Measurements from ENCODE around the gene RNF7. TPM values are rescaled to one million over a fixed set of nuclear protein-coding genes. Genes with fewer than 3 reads are reported as not detected.

Gene RNF7
- total and polyA plus RNA-seq, 2 of the 13 experiments (the other 11 are each of a cell fraction or from before 2014, with no cell fraction given) = 66.4 to 94.7 TPM

DNA sequence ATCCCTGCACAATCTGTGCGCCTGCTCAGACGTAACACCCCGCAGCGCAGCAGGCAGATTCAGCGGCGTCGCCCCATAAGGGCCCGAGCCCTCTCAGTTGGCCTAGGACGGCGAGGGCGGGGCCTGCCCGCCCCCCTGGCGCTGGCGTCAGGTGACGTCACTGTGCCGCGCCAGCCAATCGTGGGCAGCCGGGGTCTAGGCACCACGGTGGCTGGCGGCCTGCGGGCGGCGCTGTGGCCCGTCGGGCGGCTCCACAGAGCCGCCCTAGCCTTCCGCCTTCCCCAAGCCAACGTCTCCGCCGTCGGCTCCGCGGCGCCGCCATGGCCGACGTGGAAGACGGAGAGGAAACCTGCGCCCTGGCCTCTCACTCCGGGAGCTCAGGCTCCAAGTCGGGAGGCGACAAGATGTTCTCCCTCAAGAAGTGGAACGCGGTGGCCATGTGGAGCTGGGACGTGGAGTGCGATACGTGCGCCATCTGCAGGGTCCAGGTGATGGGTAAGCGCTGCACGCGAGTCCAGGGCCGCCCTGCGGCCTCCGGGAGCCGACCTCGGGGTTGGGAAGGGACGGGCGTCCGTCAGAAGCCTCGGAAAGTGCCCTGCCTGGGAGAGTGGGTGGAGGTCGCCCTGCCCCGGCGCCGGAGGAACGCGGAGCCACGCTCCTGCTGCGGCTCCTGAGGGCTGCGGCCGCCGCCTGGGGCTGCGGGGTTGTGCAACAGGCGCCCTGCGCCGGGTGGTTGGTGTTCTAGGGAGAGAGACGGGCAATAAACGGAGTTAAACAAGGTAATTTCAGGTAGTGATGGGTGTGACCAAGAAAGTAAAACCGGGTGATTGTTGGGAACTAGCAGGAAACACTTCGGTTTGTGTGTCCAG lies at the start of gene RNF7 (continued):
- TF ChIP-seq RBM39 (IDR thresholded peaks at IDR 0.05; ENCODE audit: low read depth, low read length, poor library complexity, severe bottlenecking) (peak; percentile 89), MED13 (CRISPR knock-in tag; IDR thresholded peaks at IDR 0.05) (0 out of 2 replicates have a peak, but pooled peaks have one; percentile 49), ZNF343 (CRISPR knock-in tag; IDR thresholded peaks at IDR 0.05) (peak; percentile 53; the same call in 1 of the 2 replicates), EP300 (IDR thresholded peaks at IDR 0.05; ENCODE audit: low read depth in 2 of 2, low read length in 2 of 2) (0 out of 4 replicates have a peak, but pooled peaks of 1 of the 2 experiments have one; percentile 7), EP300 (CRISPR knock-in tag; IDR thresholded peaks at IDR 0.05; ENCODE audit: borderline replicate concordance) (no peak), TAF1 (CRISPR knock-in tag; IDR thresholded peaks at IDR 0.05) (peak; percentile 93), ZFX (CRISPR knock-in tag; IDR thresholded peaks at IDR 0.05; ENCODE audit: low read depth) (peak; percentile 97), ZMYM4 (CRISPR knock-in tag; IDR thresholded peaks at IDR 0.05) (peak; percentile 97), HDAC1 (CRISPR knock-in tag; IDR thresholded peaks at IDR 0.05) (peak; percentile 58; the same call in 1 of the 2 replicates), HES4 (CRISPR knock-in tag; IDR thresholded peaks at IDR 0.05; ENCODE audit: borderline replicate concordance) (peak; percentile 75; the same call in 1 of the 2 replicates), ZNF10 (CRISPR knock-in tag; IDR thresholded peaks at IDR 0.05; ENCODE audit: borderline replicate concordance, low read depth) (no peak)
- TF ChIP-seq, protein P1, sequence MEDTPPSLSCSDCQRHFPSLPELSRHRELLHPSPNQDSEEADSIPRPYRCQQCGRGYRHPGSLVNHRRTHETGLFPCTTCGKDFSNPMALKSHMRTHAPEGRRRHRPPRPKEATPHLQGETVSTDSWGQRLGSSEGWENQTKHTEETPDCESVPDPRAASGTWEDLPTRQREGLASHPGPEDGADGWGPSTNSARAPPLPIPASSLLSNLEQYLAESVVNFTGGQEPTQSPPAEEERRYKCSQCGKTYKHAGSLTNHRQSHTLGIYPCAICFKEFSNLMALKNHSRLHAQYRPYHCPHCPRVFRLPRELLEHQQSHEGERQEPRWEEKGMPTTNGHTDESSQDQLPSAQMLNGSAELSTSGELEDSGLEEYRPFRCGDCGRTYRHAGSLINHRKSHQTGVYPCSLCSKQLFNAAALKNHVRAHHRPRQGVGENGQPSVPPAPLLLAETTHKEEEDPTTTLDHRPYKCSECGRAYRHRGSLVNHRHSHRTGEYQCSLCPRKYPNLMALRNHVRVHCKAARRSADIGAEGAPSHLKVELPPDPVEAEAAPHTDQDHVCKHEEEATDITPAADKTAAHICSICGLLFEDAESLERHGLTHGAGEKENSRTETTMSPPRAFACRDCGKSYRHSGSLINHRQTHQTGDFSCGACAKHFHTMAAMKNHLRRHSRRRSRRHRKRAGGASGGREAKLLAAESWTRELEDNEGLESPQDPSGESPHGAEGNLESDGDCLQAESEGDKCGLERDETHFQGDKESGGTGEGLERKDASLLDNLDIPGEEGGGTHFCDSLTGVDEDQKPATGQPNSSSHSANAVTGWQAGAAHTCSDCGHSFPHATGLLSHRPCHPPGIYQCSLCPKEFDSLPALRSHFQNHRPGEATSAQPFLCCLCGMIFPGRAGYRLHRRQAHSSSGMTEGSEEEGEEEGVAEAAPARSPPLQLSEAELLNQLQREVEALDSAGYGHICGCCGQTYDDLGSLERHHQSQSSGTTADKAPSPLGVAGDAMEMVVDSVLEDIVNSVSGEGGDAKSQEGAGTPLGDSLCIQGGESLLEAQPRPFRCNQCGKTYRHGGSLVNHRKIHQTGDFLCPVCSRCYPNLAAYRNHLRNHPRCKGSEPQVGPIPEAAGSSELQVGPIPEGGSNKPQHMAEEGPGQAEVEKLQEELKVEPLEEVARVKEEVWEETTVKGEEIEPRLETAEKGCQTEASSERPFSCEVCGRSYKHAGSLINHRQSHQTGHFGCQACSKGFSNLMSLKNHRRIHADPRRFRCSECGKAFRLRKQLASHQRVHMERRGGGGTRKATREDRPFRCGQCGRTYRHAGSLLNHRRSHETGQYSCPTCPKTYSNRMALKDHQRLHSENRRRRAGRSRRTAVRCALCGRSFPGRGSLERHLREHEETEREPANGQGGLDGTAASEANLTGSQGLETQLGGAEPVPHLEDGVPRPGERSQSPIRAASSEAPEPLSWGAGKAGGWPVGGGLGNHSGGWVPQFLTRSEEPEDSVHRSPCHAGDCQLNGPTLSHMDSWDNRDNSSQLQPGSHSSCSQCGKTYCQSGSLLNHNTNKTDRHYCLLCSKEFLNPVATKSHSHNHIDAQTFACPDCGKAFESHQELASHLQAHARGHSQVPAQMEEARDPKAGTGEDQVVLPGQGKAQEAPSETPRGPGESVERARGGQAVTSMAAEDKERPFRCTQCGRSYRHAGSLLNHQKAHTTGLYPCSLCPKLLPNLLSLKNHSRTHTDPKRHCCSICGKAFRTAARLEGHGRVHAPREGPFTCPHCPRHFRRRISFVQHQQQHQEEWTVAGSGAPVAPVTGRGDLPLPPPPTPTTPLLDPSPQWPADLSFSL (CRISPR knock-in tag; IDR thresholded peaks at IDR 0.05) = peak; percentile 35; the same call in 1 of the 2 replicates
- TF ChIP-seq, protein P2, sequence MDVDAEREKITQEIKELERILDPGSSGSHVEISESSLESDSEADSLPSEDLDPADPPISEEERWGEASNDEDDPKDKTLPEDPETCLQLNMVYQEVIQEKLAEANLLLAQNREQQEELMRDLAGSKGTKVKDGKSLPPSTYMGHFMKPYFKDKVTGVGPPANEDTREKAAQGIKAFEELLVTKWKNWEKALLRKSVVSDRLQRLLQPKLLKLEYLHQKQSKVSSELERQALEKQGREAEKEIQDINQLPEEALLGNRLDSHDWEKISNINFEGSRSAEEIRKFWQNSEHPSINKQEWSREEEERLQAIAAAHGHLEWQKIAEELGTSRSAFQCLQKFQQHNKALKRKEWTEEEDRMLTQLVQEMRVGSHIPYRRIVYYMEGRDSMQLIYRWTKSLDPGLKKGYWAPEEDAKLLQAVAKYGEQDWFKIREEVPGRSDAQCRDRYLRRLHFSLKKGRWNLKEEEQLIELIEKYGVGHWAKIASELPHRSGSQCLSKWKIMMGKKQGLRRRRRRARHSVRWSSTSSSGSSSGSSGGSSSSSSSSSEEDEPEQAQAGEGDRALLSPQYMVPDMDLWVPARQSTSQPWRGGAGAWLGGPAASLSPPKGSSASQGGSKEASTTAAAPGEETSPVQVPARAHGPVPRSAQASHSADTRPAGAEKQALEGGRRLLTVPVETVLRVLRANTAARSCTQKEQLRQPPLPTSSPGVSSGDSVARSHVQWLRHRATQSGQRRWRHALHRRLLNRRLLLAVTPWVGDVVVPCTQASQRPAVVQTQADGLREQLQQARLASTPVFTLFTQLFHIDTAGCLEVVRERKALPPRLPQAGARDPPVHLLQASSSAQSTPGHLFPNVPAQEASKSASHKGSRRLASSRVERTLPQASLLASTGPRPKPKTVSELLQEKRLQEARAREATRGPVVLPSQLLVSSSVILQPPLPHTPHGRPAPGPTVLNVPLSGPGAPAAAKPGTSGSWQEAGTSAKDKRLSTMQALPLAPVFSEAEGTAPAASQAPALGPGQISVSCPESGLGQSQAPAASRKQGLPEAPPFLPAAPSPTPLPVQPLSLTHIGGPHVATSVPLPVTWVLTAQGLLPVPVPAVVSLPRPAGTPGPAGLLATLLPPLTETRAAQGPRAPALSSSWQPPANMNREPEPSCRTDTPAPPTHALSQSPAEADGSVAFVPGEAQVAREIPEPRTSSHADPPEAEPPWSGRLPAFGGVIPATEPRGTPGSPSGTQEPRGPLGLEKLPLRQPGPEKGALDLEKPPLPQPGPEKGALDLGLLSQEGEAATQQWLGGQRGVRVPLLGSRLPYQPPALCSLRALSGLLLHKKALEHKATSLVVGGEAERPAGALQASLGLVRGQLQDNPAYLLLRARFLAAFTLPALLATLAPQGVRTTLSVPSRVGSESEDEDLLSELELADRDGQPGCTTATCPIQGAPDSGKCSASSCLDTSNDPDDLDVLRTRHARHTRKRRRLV (CRISPR knock-in tag; IDR thresholded peaks at IDR 0.05) = peak; percentile 81
- TF ChIP-seq, protein P3, sequence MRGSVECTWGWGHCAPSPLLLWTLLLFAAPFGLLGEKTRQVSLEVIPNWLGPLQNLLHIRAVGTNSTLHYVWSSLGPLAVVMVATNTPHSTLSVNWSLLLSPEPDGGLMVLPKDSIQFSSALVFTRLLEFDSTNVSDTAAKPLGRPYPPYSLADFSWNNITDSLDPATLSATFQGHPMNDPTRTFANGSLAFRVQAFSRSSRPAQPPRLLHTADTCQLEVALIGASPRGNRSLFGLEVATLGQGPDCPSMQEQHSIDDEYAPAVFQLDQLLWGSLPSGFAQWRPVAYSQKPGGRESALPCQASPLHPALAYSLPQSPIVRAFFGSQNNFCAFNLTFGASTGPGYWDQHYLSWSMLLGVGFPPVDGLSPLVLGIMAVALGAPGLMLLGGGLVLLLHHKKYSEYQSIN (CRISPR knock-in tag; IDR thresholded peaks at IDR 0.05; ENCODE audit: borderline replicate concordance) = no peak
